Measurements from ENCODE around the gene PFN1.

The PFN1 gene

DNA sequence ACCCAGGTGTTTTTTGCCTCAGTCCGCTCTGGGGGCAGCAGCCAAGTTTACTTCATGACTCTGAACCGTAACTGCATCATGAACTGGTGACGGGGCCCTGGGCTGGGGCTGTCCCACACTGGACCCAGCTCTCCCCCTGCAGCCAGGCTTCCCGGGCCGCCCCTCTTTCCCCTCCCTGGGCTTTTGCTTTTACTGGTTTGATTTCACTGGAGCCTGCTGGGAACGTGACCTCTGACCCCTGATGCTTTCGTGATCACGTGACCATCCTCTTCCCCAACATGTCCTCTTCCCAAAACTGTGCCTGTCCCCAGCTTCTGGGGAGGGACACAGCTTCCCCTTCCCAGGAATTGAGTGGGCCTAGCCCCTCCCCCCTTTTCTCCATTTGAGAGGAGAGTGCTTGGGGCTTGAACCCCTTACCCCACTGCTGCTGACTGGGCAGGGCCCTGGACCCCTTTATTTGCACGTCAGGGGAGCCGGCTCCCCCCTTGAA is 51.1 kb downstream of the PFN1 start:
- no peak for DNase-seq (ENCODE audit: low read depth, low spot score)
- Histone ChIP-seq H3K36me3 (ENCODE audit: insufficient read depth, insufficient read length, low read length) (peaks cover 65% of the 10 kb centered on the region), H3K27me3 (ENCODE audit: insufficient read depth, insufficient read length) (no peaks in the 10 kb centered on the region), H3K9ac (ENCODE audit: insufficient read length, low read depth) (no peak overlapping the region), H3K4me3 (ENCODE audit: insufficient read length, low read depth) (no peak overlapping the region), H3K9me3 (ENCODE audit: insufficient read depth, low read length) (no peaks in the 10 kb centered on the region), H3K4me1 (ENCODE audit: insufficient read depth, insufficient read length) (peaks cover 8% of the 10 kb centered on the region)
- TF ChIP-seq SUZ12 (IDR thresholded peaks at IDR 0.05; ENCODE audit: extremely low read depth, insufficient read depth, insufficient read length) (no peak), YY1 (IDR thresholded peaks at IDR 0.05; ENCODE audit: insufficient read depth, insufficient read length) (no peak), ZNF274 (IDR thresholded peaks at IDR 0.05; ENCODE audit: low read depth, low read length) (no peak)

DNA sequence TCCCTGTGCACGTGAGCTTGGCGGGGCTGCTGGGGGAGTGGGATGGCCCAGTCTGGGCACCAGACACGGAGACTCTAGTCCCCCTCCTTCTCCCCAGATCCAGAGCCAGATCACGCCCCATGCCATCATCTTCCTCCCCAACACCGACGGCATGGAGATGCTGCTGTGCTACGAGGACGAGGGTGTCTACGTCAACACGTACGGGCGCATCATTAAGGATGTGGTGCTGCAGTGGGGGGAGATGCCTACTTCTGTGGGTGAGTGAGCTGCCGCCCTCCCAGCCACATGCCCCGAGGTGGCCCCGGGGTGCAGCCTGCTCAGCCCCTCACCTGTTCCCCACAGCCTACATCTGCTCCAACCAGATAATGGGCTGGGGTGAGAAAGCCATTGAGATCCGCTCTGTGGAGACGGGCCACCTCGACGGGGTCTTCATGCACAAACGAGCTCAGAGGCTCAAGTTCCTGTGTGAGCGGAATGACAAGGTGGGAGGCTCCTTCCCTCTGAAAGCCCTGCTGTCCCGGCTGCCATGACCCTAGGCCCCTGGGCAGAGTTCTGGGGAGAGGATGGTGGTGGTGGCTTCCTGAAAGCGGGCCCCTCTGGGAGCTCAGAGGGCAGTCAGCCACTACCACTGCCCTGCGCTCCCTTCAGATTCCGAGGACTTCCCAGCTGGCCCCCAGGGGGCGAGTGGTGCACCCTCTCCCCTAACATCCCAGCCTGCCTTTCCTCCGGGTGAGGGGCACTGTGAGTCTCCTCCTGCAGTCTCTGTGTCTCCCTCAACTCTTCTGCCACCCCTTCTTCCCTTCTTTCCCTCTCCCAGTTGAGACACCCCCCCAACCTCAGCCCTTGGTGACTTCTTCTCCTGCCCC is 51.8 kb downstream of the PFN1 start:
- no peaks in the 10 kb centered on the region for H3K27me3 ChIP-seq (ENCODE audit: insufficient read depth, insufficient read length)
- TF ChIP-seq SUZ12 (IDR thresholded peaks at IDR 0.05; ENCODE audit: extremely low read depth, insufficient read depth, insufficient read length) = no peak
- TF ChIP-seq ZNF274 (IDR thresholded peaks at IDR 0.05; ENCODE audit: low read depth, low read length) = no peak
- no peak for TF ChIP-seq YY1 (IDR thresholded peaks at IDR 0.05; ENCODE audit: insufficient read depth, insufficient read length)
- H3K9ac ChIP-seq (ENCODE audit: insufficient read length, low read depth) = no peak overlapping the region
- H3K9me3 ChIP-seq (ENCODE audit: insufficient read depth, low read length) = no peaks in the 10 kb centered on the region
- H3K36me3 ChIP-seq (ENCODE audit: insufficient read depth, insufficient read length, low read length) = peaks cover 69% of the 10 kb centered on the region
- peaks cover 8% of the 10 kb centered on the region for H3K4me1 ChIP-seq (ENCODE audit: insufficient read depth, insufficient read length)
- no peak overlapping the region for H3K4me3 ChIP-seq (ENCODE audit: insufficient read length, low read depth)
- DNase-seq (ENCODE audit: low read depth, low spot score) = no peak

GRCh38 chr17:4895657-4896331 is 52.5 kb downstream of the PFN1 start:
- Histone ChIP-seq H3K36me3 (ENCODE audit: insufficient read depth, insufficient read length, low read length) (peaks cover 75% of the 10 kb centered on the region), H3K27me3 (ENCODE audit: insufficient read depth, insufficient read length) (no peaks in the 10 kb centered on the region), H3K4me3 (ENCODE audit: insufficient read length, low read depth) (no peak overlapping the region), H3K9me3 (ENCODE audit: insufficient read depth, low read length) (no peaks in the 10 kb centered on the region), H3K9ac (ENCODE audit: insufficient read length, low read depth) (no peak overlapping the region), H3K4me1 (ENCODE audit: insufficient read depth, insufficient read length) (peaks cover 8% of the 10 kb centered on the region)
- TF ChIP-seq YY1 (IDR thresholded peaks at IDR 0.05; ENCODE audit: insufficient read depth, insufficient read length) (no peak), SUZ12 (IDR thresholded peaks at IDR 0.05; ENCODE audit: extremely low read depth, insufficient read depth, insufficient read length) (no peak), ZNF274 (IDR thresholded peaks at IDR 0.05; ENCODE audit: low read depth, low read length) (no peak)
- DNase-seq (ENCODE audit: low read depth, low spot score) = no peak

All from NT2/D1 (cell line).